Measurements from ENCODE around the gene PPP2R2C.

- TF ChIP-seq TAF1 (IDR thresholded peaks at IDR 0.05; ENCODE audit: low read depth) (no peak), CTCF (IDR thresholded peaks at IDR 0.05; ENCODE audit: poor library complexity, severe bottlenecking) (no peak), SMC3 (conservative IDR thresholded peaks at IDR 0.05; ENCODE audit: poor library complexity) (no peak), POLR2AphosphoS5 (IDR thresholded peaks at IDR 0.05) (no peak), REST (IDR thresholded peaks at IDR 0.05; ENCODE audit: borderline replicate concordance) (no peak), EP300 (conservative IDR thresholded peaks at IDR 0.05; ENCODE audit: poor library complexity, severe bottlenecking) (no peak), RAD21 (conservative IDR thresholded peaks at IDR 0.05) (no peak)
Measured at GRCh38 chr4:6379767-6380745, 92.4 kb downstream of the PPP2R2C start.
